ENCODE data around the gene UTP3. TPM values are rescaled to one million over a fixed set of nuclear protein-coding genes. Genes with fewer than 3 reads are reported as not detected.

UTP3 gene
- total and polyA plus RNA-seq, 2 experiments from 2014 or later, result 13.9 to 16.2 TPM

GRCh38 chr4:70666369-70666768, 22.0 kb upstream of the UTP3 start, which contains the start of gene JCHAIN:
TSS of gene JCHAIN (minus strand) at chr4:70666508. CDS start at chr4:70666490, 18 bp downstream.
- H3K4me1 ChIP-seq (ENCODE audit: insufficient read depth), result no peaks in the 10 kb centered on the region
- no peaks in the 10 kb centered on the region for H3K36me3 ChIP-seq (replicated peaks; ENCODE audit: insufficient read depth, low read depth)
- no peaks in the 10 kb centered on the region for H3K79me2 ChIP-seq
- no peaks in the 10 kb centered on the region for H4K20me1 ChIP-seq (ENCODE audit: insufficient read depth, poor library complexity, severe bottlenecking)
- no peak within 1 kb of the TSS for H3K4me3 ChIP-seq
- no peak for DNase-seq (ENCODE audit: low spot score)
- no peak for TF ChIP-seq CTCF (IDR thresholded peaks at IDR 0.05; ENCODE audit: poor library complexity)
- H3K9me2 ChIP-seq (replicated peaks; ENCODE audit: insufficient read depth), result no peaks in the 10 kb centered on the region
- no peak within 1 kb of the TSS for H2AFZ ChIP-seq
- H3K27ac ChIP-seq, result no peak within 1 kb of the TSS
- no peak within 1 kb of the TSS for H3K4me2 ChIP-seq
- WGBS (ENCODE audit: low lambda C conversion rate, missing lambda C conversion rate), result 41% methylated on average over 1 of the region's 1 CpG
- no peaks in the 10 kb centered on the region for H3K9me3 ChIP-seq (ENCODE audit: low read depth)
- H3K27me3 ChIP-seq, result no peaks in the 10 kb centered on the region

GRCh38 chr4:70667740-70668535, 20.4 kb upstream of the UTP3 start:
- Histone ChIP-seq H3K79me2 (no peaks in the 10 kb centered on the region), H3K9me3 (ENCODE audit: low read depth) (no peaks in the 10 kb centered on the region), H4K20me1 (ENCODE audit: insufficient read depth, poor library complexity, severe bottlenecking) (no peaks in the 10 kb centered on the region), H3K36me3 (replicated peaks; ENCODE audit: insufficient read depth, low read depth) (no peaks in the 10 kb centered on the region), H3K9me2 (replicated peaks; ENCODE audit: insufficient read depth) (no peaks in the 10 kb centered on the region), H3K4me1 (ENCODE audit: insufficient read depth) (no peaks in the 10 kb centered on the region), H3K4me3 (no peak overlapping the region), H2AFZ (no peak overlapping the region), H3K27ac (no peak overlapping the region), H3K27me3 (no peaks in the 10 kb centered on the region), H3K4me2 (no peak overlapping the region)
- no peak for DNase-seq (ENCODE audit: low spot score)
- 73% methylated on average over 3 of the region's 3 CpGs for WGBS (ENCODE audit: low lambda C conversion rate, missing lambda C conversion rate)
- TF ChIP-seq EZH2phosphoT487 (IDR thresholded peaks at IDR 0.05; ENCODE audit: low read depth, severe bottlenecking, unreplicated experiment) (no peak), EZH2 (IDR thresholded peaks at IDR 0.05; ENCODE audit: borderline replicate concordance) (no peak), CTCF (IDR thresholded peaks at IDR 0.05; ENCODE audit: poor library complexity) (no peak)

- Histone ChIP-seq H2AFZ (no peak overlapping the region), H3K4me3 (no peak overlapping the region), H4K20me1 (ENCODE audit: insufficient read depth, poor library complexity, severe bottlenecking) (no peaks in the 10 kb centered on the region), H3K27ac (no peak overlapping the region), H3K4me2 (no peak overlapping the region), H3K9me2 (replicated peaks; ENCODE audit: insufficient read depth) (no peaks in the 10 kb centered on the region), H3K36me3 (replicated peaks; ENCODE audit: insufficient read depth, low read depth) (no peaks in the 10 kb centered on the region), H3K79me2 (no peaks in the 10 kb centered on the region), H3K4me1 (ENCODE audit: insufficient read depth) (no peaks in the 10 kb centered on the region), H3K27me3 (no peaks in the 10 kb centered on the region), H3K9me3 (ENCODE audit: low read depth) (no peaks in the 10 kb centered on the region)
- TF ChIP-seq EZH2phosphoT487 (IDR thresholded peaks at IDR 0.05; ENCODE audit: low read depth, severe bottlenecking, unreplicated experiment), result no peak
- 85% methylated on average over 5 of the region's 5 CpGs for WGBS (ENCODE audit: low lambda C conversion rate, missing lambda C conversion rate)
- DNase-seq (ENCODE audit: low spot score), result no peak
Observed at GRCh38 chr4:70670332-70671014, 17.9 kb upstream of the UTP3 start.

- Histone ChIP-seq H3K4me1 (ENCODE audit: insufficient read depth) (no peaks in the 10 kb centered on the region), H3K79me2 (no peaks in the 10 kb centered on the region), H3K9me2 (replicated peaks; ENCODE audit: insufficient read depth) (no peaks in the 10 kb centered on the region), H2AFZ (no peak overlapping the region), H3K9me3 (ENCODE audit: low read depth) (no peaks in the 10 kb centered on the region), H3K27ac (no peak overlapping the region), H3K4me2 (no peak overlapping the region), H3K4me3 (no peak overlapping the region), H3K27me3 (no peaks in the 10 kb centered on the region), H3K36me3 (replicated peaks; ENCODE audit: insufficient read depth, low read depth) (no peaks in the 10 kb centered on the region), H4K20me1 (ENCODE audit: insufficient read depth, poor library complexity, severe bottlenecking) (no peaks in the 10 kb centered on the region)
- 93% methylated on average over 2 of the region's 2 CpGs for WGBS (ENCODE audit: low lambda C conversion rate, missing lambda C conversion rate)
- TF ChIP-seq CTCF (IDR thresholded peaks at IDR 0.05; ENCODE audit: poor library complexity), result no peak
- TF ChIP-seq EZH2phosphoT487 (IDR thresholded peaks at IDR 0.05; ENCODE audit: low read depth, severe bottlenecking, unreplicated experiment), result no peak
- no peak for TF ChIP-seq EZH2 (IDR thresholded peaks at IDR 0.05; ENCODE audit: borderline replicate concordance)
- no peak for DNase-seq (ENCODE audit: low spot score)
Observed at GRCh38 chr4:70671091-70671490, 17.2 kb upstream of the UTP3 start.

Measured in hepatocyte (in vitro differentiated cells).